Measurements from ENCODE around the gene CMTR2. TPM values are rescaled to one million over a fixed set of nuclear protein-coding genes. Genes with fewer than 3 reads are reported as not detected.
"Not testable (repeated sequence)": the region's sequence is repeated elsewhere in the genome, so short reads cannot be mapped to it uniquely, and the experiment has no call there.

The CMTR2 gene
- polyA plus RNA-seq (ENCODE audit: insufficient read length in 10 of 10): 10 to 100 TPM; 17.4 to 32.7 (median 23.5) TPM
- long read RNA-seq, donor 1, full-length matches to known transcripts: 5 of 5 reads
- long read RNA-seq, donor 1, partial matches to known transcripts: 0 of 5 reads
- long read RNA-seq, donor 1, other reads (novel, unspliced or antisense): 0 of 5 reads
- long read RNA-seq, donor 2, full-length matches to known transcripts: 4 of 4 reads
- long read RNA-seq, donor 2, partial matches to known transcripts: 0 of 4 reads
- long read RNA-seq, donor 2, other reads (novel, unspliced or antisense): 0 of 4 reads
- long read RNA-seq, donor 3: 0 reads
- long read RNA-seq, donor 4, full-length matches to known transcripts: 4 of 4 reads
- long read RNA-seq, donor 4, partial matches to known transcripts: 0 of 4 reads
- long read RNA-seq, donor 4, other reads (novel, unspliced or antisense): 0 of 4 reads
- long read RNA-seq, donor 5, full-length matches to known transcripts: 5 of 5 reads
- long read RNA-seq, donor 5, partial matches to known transcripts: 0 of 5 reads
- long read RNA-seq, donor 5, other reads (novel, unspliced or antisense): 0 of 5 reads
- long read RNA-seq, donor 6, full-length matches to known transcripts: 3 of 3 reads
- long read RNA-seq, donor 6, partial matches to known transcripts: 0 of 3 reads
- long read RNA-seq, donor 6, other reads (novel, unspliced or antisense): 0 of 3 reads
- long read RNA-seq, donor 7, full-length matches to known transcripts: 2 of 2 reads
- long read RNA-seq, donor 7, partial matches to known transcripts: 0 of 2 reads
- long read RNA-seq, donor 7, other reads (novel, unspliced or antisense): 0 of 2 reads
- long read RNA-seq, donor 8, full-length matches to known transcripts: 1 of 1 reads
- long read RNA-seq, donor 8, partial matches to known transcripts: 0 of 1 reads
- long read RNA-seq, donor 8, other reads (novel, unspliced or antisense): 0 of 1 reads
- long read RNA-seq, donor 9, full-length matches to known transcripts: 1 of 1 reads
- long read RNA-seq, donor 9, partial matches to known transcripts: 0 of 1 reads
- long read RNA-seq, donor 9, other reads (novel, unspliced or antisense): 0 of 1 reads

- DNase-seq: peak; percentile 97 to 99 (median 97)
These were observed at the start of gene CMTR2 for GRCh38 chr16:71288890-71289731. TSS of gene CMTR2 (minus strand) at chr16:71289402. CDS start at chr16:71285920, 3,482 bp downstream.

DNA sequence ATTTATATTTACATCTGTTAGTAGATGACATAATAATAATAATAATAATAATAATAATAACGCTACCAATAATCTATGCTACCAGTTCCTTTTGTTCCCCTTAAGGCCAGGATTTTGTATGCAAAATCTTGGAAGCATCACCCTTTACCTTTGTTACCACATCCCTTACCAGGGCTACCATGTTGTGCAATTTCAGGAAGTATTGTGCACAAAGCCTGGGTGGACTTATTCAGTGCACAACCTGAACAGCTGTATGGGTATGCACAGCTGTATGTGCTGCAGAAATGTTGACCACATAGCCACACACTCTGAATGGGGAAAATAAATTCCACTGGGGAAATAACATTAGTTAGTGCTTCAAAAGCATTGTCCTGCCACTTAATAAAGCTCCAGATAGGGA is 49.4 kb upstream of the CMTR2 start:
- no peak for DNase-seq

GRCh38 chr16:71338193-71338592 is 49.0 kb upstream of the CMTR2 start:
- DNase-seq: no peak

DNA sequence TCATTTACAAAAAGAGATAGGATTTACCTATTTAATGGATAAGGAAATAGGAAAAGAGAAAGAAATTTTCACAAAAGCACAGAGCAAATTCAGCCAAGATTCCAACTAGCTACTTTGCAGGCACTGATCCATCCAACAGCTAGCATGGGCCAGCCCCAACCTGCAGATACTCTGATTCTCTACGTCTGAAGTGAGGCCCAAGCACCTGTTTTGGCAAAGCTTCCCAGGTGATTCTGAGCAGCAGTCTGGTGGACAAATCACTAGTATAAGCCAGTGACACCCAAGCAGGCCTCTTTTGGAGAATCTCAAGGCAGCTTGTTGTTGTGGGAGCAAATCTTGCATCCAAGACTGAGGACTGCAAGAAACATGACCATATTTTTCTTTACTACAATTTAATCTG is 48.4 kb upstream of the CMTR2 start:
- no peak for DNase-seq

DNA sequence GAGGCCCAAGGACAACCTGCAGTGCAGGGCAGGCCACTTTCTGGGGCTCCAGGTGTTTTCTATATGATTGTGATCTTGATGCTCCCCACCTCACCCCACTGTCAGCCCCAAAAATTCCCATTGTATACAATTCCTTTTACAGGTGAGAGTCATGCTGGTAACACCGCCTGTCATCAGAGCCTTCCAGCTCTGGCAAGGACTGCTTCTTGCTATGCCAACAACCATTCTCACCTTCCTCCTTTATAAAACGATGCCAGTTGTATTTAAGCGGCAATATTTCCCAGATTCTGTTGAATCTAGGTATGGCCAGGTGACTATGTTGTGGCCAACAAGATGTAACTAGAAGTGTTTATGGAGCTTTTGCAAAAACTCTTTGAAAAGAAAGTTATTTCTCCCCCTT is 38.9 kb upstream of the CMTR2 start:
- DNase-seq: no peak

DNA sequence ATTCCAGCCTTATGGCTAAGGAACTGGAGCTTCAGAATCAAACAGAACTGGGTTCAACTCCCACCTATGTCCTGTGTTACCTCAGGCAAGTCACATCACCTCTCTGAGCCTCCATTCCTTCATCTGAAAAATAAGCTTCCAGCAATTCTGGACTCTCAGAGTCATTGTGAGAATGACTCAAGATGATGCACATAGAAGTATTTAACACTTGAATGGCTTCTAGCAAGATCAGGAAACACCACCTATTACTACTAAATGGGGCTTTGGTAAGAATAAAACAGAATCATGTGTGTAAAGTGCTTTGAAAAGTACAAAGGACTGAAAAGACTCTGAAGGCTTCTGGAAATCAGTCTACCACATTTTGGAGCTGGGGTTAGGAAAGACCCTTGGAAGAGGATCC is 38.5 kb upstream of the CMTR2 start:
- no peak for DNase-seq

DNA sequence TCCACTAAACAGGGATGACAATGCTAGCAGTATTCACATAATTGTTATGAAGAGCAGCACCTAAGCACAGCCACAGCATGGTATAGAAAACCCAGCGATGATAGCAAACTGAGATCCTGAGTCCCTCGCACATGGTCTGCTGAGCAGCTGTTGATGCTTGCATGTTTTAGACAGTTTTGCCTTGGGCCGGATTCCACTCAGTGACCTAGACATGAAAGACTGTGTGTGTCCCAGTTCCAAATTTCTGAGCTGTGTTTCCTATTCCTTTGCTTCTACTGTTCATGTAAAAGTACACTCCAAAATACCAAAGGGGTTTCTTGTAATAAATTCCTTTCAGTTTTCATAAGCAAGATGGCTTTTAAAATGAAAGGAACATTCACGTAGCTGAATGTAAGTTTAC is 30.8 kb upstream of the CMTR2 start:
- no peak for DNase-seq

- no peak for DNase-seq
These were observed 26.1 kb upstream of the CMTR2 start for GRCh38 chr16:71315269-71315668.

DNA sequence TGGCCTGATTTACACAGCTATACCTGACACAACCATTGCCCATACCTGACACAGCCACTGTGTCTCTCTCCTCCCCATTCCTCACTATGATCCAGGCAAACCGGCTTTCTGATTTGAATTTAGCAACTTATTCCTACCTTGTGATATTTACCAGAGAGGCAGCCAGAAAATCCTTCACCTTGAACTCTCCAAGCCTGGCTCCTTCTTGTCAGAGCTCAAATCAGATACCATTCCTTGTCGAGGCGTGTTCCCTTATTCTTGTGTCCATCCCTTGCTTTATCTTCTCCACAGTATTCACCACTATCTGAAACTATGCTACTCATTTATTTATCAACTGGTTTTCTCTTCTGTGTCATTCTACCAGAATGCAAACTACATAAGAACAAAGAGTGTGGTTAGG is 24.4 kb upstream of the CMTR2 start:
- DNase-seq: not testable (repeated sequence)

- DNase-seq: peak in 2 of 3 donors; percentile 12 to 45
These were observed 22.5 kb upstream of the CMTR2 start for GRCh38 chr16:71311553-71312158.

GRCh38 chr16:71303938-71304337 is 14.7 kb upstream of the CMTR2 start:
- DNase-seq: no peak

- DNase-seq: no peak
These were observed 8.1 kb upstream of the CMTR2 start for GRCh38 chr16:71297341-71297634.

GRCh38 chr16:71296584-71297340 is 7.6 kb upstream of the CMTR2 start:
- no peak for DNase-seq

DNA sequence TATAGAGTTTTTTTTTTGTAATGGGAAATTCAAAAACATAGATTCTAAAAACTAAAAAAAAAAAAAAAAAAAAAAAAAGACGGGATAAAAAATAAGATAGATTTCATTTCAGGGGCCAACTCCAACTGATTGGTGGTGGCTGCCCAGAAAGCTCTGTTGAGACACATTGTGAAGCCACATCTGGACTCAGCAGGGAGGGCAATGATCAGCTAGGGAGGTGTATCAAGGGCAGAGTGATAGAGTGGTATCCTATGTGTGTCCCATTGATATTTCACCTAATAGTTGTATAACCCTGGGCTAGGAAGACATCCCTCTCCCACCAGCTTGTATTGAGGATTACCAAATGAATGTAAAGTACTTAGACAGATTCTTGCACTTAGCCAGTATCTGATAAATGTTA is 6.7 kb upstream of the CMTR2 start:
- no peak for DNase-seq

DNA sequence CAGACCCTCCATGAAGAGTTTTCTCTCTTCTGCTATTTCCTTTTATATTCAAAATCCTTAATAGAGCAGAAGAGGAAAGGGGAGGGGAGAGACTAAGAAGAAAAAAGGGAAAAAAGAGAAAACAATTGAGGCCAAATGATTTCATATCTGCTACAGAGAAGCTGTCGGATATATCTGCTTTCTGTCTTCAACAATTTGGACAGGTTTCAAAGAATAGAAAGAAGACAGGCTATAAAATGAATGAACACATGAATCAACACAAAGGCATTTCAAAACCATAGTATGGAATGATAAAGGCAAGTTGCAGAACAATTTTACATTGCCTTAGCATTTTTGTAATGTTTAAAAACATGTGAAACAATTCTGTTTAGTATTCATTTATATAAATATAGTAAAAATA is 4.7 kb upstream of the CMTR2 start:
- no peak for DNase-seq

DNA sequence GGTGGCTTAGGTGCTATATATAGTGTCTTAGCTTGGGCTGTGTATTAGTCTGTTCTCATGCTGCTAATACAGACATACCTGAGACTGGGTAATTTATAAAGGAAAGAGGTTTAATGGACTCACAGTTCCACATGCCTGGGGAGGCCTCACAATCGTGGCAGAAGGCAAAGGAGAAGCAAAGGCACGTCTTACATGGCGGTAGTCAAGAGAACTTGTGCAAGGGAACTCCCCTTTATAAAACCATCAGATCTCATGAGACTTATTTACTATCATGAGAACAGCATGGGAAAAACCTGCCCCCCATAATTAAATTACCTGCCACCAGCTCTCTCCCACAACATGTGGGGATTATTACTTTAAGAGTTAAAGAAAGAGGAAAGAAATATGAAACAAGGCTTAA is 2.9 kb upstream of the CMTR2 start:
- not testable (repeated sequence) for DNase-seq

- DNase-seq: no peak
These were observed 495 bp upstream of the CMTR2 start for GRCh38 chr16:71289732-71290062.

- DNase-seq: no peak
These were observed 672 bp downstream of the CMTR2 start for GRCh38 chr16:71288570-71288889.

DNA sequence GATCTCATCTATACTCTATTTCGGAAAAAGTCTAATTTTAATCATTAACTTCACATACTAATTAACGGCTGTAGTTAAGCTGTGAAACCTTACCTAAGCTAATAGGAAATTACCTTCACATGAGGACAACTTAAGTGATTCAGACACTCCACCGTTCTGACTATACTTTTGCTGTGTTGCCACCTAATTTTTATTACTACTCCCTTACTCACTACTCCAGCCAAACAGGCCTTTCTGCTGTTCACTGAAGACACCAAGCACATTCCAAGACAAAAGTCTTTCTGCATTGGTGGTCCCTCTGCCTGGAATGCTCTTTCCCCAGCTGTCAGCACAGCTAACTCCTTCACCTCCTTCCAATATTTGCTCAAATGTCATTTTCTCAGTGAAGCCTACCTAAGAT is 1.3 kb downstream of the CMTR2 start:
- no peak for DNase-seq

GRCh38 chr16:71287454-71287853 is 1.7 kb downstream of the CMTR2 start:
- no peak for DNase-seq

GRCh38 chr16:71283612-71284011 is 5.6 kb downstream of the CMTR2 start:
- no peak for DNase-seq

Data from muscle of back (tissue), 13 donors.